Measurements from ENCODE around the gene SNRNP40. TPM values are rescaled to one million over a fixed set of nuclear protein-coding genes. Genes with fewer than 3 reads are reported as not detected.
"Not testable (repeated sequence)": the region's sequence is repeated elsewhere in the genome, so short reads cannot be mapped to it uniquely, and the experiment has no call there.

Gene SNRNP40
- total RNA-seq, 1 experiment from 2014 or later = 257 TPM

GRCh38 chr1:31287791-31288190 lies 8.8 kb downstream of the SNRNP40 start:
- DNase-seq (ENCODE audit: low spot score) = not testable (repeated sequence)

- not testable (repeated sequence) for DNase-seq (ENCODE audit: low spot score)
These were observed 14.2 kb downstream of the SNRNP40 start for GRCh38 chr1:31282426-31282825.

GRCh38 chr1:31273619-31274018 lies 23.0 kb downstream of the SNRNP40 start:
- DNase-seq (ENCODE audit: low spot score) = no peak

GRCh38 chr1:31272369-31272768 lies 24.2 kb downstream of the SNRNP40 start:
- no peak for DNase-seq (ENCODE audit: low spot score)

- DNase-seq (ENCODE audit: low spot score) = no peak
These were observed 30.0 kb downstream of the SNRNP40 start for GRCh38 chr1:31266547-31266946.

GRCh38 chr1:31264790-31265386 lies 31.7 kb downstream of the SNRNP40 start:
- no peak for DNase-seq (ENCODE audit: low spot score)

- DNase-seq (ENCODE audit: low spot score) = no peak
These were observed 33.2 kb downstream of the SNRNP40 start for GRCh38 chr1:31263408-31263807.

GRCh38 chr1:31262393-31262792 lies 34.2 kb downstream of the SNRNP40 start:
- DNase-seq (ENCODE audit: low spot score) = not testable (repeated sequence)

- DNase-seq (ENCODE audit: low spot score) = no peak
These were observed 34.7 kb downstream of the SNRNP40 start for GRCh38 chr1:31261916-31262315.

GRCh38 chr1:31259746-31260145 lies 36.8 kb downstream of the SNRNP40 start:
- no peak for DNase-seq (ENCODE audit: low spot score)

- DNase-seq (ENCODE audit: low spot score) = no peak
These were observed 38.0 kb downstream of the SNRNP40 start for GRCh38 chr1:31258581-31258980.

GRCh38 chr1:31257213-31257612 lies 39.4 kb downstream of the SNRNP40 start:
- DNase-seq (ENCODE audit: low spot score) = no peak

- no peak for DNase-seq (ENCODE audit: low spot score)
These were observed 46.7 kb downstream of the SNRNP40 start for GRCh38 chr1:31249854-31250253.

GRCh38 chr1:31248276-31248675 lies 48.3 kb downstream of the SNRNP40 start:
- no peak for DNase-seq (ENCODE audit: low spot score)

- DNase-seq (ENCODE audit: low spot score) = no peak
These were observed 52.3 kb downstream of the SNRNP40 start for GRCh38 chr1:31244326-31244725.

GRCh38 chr1:31243501-31244286 lies 52.9 kb downstream of the SNRNP40 start:
- DNase-seq (ENCODE audit: low spot score) = no peak

- no peak for DNase-seq (ENCODE audit: low spot score)
These were observed 55.3 kb downstream of the SNRNP40 start for GRCh38 chr1:31241321-31241720.

GRCh38 chr1:31239653-31240241 lies 56.8 kb downstream of the SNRNP40 start, which contains the start of gene NKAIN1:
Gene NKAIN1 (minus strand): TSS chr1:31239887. CDS start chr1:31239547, 340 bp downstream.
- no peak for DNase-seq (ENCODE audit: low spot score)

- no peak for DNase-seq (ENCODE audit: low spot score)
These were observed 57.5 kb downstream of the SNRNP40 start for GRCh38 chr1:31238986-31239613.

GRCh38 chr1:31238612-31238985 lies 58.0 kb downstream of the SNRNP40 start:
- no peak for DNase-seq (ENCODE audit: low spot score)

- no peak for DNase-seq (ENCODE audit: low spot score)
These were observed 61.7 kb downstream of the SNRNP40 start for GRCh38 chr1:31234870-31235269.

GRCh38 chr1:31234123-31234708 lies 62.4 kb downstream of the SNRNP40 start:
- no peak for DNase-seq (ENCODE audit: low spot score)
